ENCODE data around the gene GABBR1. TPM values are rescaled to one million over a fixed set of nuclear protein-coding genes. Genes with fewer than 3 reads are reported as not detected.

Gene GABBR1
- 7.6 and 10.9 TPM in 2 replicates for total RNA-seq

DNA sequence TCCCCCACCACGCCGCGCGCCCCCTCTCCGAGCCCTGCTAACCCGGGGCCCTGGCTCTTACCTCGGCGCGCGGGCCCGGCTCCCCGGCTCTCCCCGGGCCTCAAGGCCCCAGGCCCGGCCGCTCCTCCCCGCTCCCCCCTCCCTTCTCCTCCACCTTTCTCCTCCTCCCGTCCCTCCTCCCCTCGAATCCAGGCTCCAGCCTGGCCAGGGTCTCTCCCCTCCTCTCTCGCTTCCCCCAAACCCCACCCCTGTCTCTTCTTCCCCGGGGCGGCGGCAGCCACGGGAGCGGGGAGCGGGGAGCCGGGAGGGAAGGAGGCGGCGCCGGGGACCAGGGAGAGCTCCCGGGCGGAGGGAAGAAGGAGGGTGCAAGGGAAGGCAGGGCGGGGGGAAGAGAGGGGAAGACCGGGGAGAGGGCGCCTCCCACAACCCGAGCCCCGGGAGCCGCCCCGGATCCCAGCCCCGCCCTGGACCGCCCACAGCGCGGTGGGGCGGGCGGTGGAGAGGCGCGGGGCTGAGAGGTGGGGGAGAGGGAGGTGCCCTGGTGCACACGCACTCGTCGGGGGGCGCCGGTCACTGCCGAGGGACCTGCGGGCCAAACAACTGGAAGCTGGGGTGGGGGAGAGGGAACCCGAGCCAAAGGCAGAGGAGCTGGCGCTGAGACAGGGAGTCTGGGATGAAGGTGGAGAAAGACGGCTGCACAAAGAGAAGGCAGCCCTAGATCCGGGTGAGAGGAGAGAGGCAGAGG, at the start of gene GABBR1:
TSS of gene GABBR1 (minus strand) at position 395 of the 745 bp plus-strand sequence. CDS start 798 bp downstream, outside the sequence.
- Histone ChIP-seq H3K27ac (ENCODE audit: low read depth, low read length) (no peak within 1 kb of the TSS), H3K79me2 (ENCODE audit: insufficient read depth, low read length) (peaks cover 3% of the 10 kb centered on the region), H3K4me1 (ENCODE audit: insufficient read depth, low read length) (peaks cover 24% of the 10 kb centered on the region), H3K9me3 (ENCODE audit: low read depth, low read length) (no peaks in the 10 kb centered on the region), H2AFZ (ENCODE audit: low read length) (peak within 1 kb of the TSS; percentile 85), H4K20me1 (ENCODE audit: insufficient read depth, low read length) (peaks cover 7% of the 10 kb centered on the region), H3K36me3 (ENCODE audit: insufficient read depth, low read length) (no peaks in the 10 kb centered on the region), H3K4me3 (ENCODE audit: insufficient read depth, low read length) (peak within 1 kb of the TSS; percentile 78), H3K4me2 (ENCODE audit: insufficient read depth, low read length) (peak within 1 kb of the TSS; percentile 89), H3K27me3 (ENCODE audit: insufficient read depth, low read length) (no peaks in the 10 kb centered on the region)
- peak; percentile 99 for DNase-seq (ENCODE audit: insufficient read length, low spot score, missing footprints)
- TF ChIP-seq CTCF (IDR thresholded peaks at IDR 0.05; ENCODE audit: extremely low read depth, low read depth, low read length) = no peak

- Histone ChIP-seq H3K27me3 (ENCODE audit: insufficient read depth, low read length) (no peaks in the 10 kb centered on the region), H4K20me1 (ENCODE audit: insufficient read depth, low read length) (no peaks in the 10 kb centered on the region), H2AFZ (ENCODE audit: low read length) (no peak overlapping the region), H3K4me3 (ENCODE audit: insufficient read depth, low read length) (no peak overlapping the region), H3K9me3 (ENCODE audit: low read depth, low read length) (no peaks in the 10 kb centered on the region), H3K36me3 (ENCODE audit: insufficient read depth, low read length) (no peaks in the 10 kb centered on the region), H3K4me2 (ENCODE audit: insufficient read depth, low read length) (no peak overlapping the region), H3K4me1 (ENCODE audit: insufficient read depth, low read length) (no peaks in the 10 kb centered on the region), H3K27ac (ENCODE audit: low read depth, low read length) (no peak overlapping the region), H3K79me2 (ENCODE audit: insufficient read depth, low read length) (no peaks in the 10 kb centered on the region)
- no peak for TF ChIP-seq CTCF (IDR thresholded peaks at IDR 0.05; ENCODE audit: extremely low read depth, low read depth, low read length)
- DNase-seq (ENCODE audit: insufficient read length, low spot score, missing footprints) = no peak
Measured at GRCh38 chr6:29681811-29682210, 48.8 kb upstream of the GABBR1 start.

GRCh38 chr6:29680904-29681303, 47.9 kb upstream of the GABBR1 start, which contains the start of gene ZFP57:
TSS of gene ZFP57 (minus strand) at chr6:29681152. CDS start at chr6:29677003, 4,149 bp downstream.
- H3K4me3 ChIP-seq (ENCODE audit: insufficient read depth, low read length) = no peak within 1 kb of the TSS
- no peak within 1 kb of the TSS for H3K4me2 ChIP-seq (ENCODE audit: insufficient read depth, low read length)
- DNase-seq (ENCODE audit: insufficient read length, low spot score, missing footprints) = no peak
- no peaks in the 10 kb centered on the region for H3K36me3 ChIP-seq (ENCODE audit: insufficient read depth, low read length)
- H3K79me2 ChIP-seq (ENCODE audit: insufficient read depth, low read length) = no peaks in the 10 kb centered on the region
- no peaks in the 10 kb centered on the region for H4K20me1 ChIP-seq (ENCODE audit: insufficient read depth, low read length)
- H3K27ac ChIP-seq (ENCODE audit: low read depth, low read length) = no peak within 1 kb of the TSS
- H3K4me1 ChIP-seq (ENCODE audit: insufficient read depth, low read length) = no peaks in the 10 kb centered on the region
- H3K9me3 ChIP-seq (ENCODE audit: low read depth, low read length) = no peaks in the 10 kb centered on the region
- no peaks in the 10 kb centered on the region for H3K27me3 ChIP-seq (ENCODE audit: insufficient read depth, low read length)
- H2AFZ ChIP-seq (ENCODE audit: low read length) = no peak within 1 kb of the TSS
- TF ChIP-seq CTCF (IDR thresholded peaks at IDR 0.05; ENCODE audit: extremely low read depth, low read depth, low read length) = no peak

DNA sequence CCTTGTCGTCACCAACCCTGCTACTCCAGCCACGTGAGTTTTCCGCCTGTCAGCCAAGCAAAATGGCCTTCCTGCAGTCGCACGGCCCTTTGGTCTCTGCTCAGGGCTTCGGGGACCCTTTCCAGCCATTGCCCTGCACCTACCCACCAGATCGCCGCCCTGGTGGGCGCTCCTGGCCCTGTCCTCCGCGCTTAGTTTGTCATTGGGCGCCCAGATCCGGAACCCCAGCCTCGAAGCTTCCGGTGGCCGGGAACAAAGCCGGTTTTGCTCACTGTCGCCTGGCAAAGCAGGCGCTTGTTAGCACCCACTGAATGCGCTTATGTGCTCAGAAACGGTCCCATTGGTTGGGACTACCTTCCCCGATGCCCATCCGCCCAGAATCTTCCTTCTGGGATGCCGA, 47.4 kb upstream of the GABBR1 start:
- no peaks in the 10 kb centered on the region for H3K36me3 ChIP-seq (ENCODE audit: insufficient read depth, low read length)
- TF ChIP-seq CTCF (IDR thresholded peaks at IDR 0.05; ENCODE audit: extremely low read depth, low read depth, low read length) = no peak
- no peak overlapping the region for H3K27ac ChIP-seq (ENCODE audit: low read depth, low read length)
- H3K4me1 ChIP-seq (ENCODE audit: insufficient read depth, low read length) = no peaks in the 10 kb centered on the region
- no peaks in the 10 kb centered on the region for H3K27me3 ChIP-seq (ENCODE audit: insufficient read depth, low read length)
- H3K79me2 ChIP-seq (ENCODE audit: insufficient read depth, low read length) = no peaks in the 10 kb centered on the region
- no peaks in the 10 kb centered on the region for H4K20me1 ChIP-seq (ENCODE audit: insufficient read depth, low read length)
- H3K9me3 ChIP-seq (ENCODE audit: low read depth, low read length) = no peaks in the 10 kb centered on the region
- H3K4me3 ChIP-seq (ENCODE audit: insufficient read depth, low read length) = no peak overlapping the region
- H2AFZ ChIP-seq (ENCODE audit: low read length) = no peak overlapping the region
- no peak overlapping the region for H3K4me2 ChIP-seq (ENCODE audit: insufficient read depth, low read length)
- no peak for DNase-seq (ENCODE audit: insufficient read length, low spot score, missing footprints)

Data from osteoblast (primary cell).